ENCODE data around the gene UBXN11.

DNA sequence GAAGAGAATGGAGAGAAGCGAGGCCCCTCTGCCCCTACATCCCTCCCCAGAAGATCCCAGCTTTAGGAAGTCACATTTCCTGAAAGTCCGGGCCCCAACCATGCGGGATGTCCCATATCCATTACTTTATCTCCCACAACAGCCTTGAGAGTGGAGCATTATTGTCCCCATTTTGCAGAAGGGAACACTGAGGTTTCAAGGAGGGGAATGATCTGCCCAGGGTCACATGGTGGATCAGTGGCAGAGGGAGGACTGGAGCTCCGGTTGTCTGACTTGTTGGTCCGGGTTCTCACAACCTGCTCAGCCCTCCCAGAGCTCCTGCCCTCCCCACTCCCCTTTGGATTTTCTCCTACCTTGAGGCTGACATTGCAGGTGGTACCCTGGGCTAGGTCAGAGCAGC is 49.7 kb upstream of the UBXN11 start:
- TF ChIP-seq, protein P1, sequence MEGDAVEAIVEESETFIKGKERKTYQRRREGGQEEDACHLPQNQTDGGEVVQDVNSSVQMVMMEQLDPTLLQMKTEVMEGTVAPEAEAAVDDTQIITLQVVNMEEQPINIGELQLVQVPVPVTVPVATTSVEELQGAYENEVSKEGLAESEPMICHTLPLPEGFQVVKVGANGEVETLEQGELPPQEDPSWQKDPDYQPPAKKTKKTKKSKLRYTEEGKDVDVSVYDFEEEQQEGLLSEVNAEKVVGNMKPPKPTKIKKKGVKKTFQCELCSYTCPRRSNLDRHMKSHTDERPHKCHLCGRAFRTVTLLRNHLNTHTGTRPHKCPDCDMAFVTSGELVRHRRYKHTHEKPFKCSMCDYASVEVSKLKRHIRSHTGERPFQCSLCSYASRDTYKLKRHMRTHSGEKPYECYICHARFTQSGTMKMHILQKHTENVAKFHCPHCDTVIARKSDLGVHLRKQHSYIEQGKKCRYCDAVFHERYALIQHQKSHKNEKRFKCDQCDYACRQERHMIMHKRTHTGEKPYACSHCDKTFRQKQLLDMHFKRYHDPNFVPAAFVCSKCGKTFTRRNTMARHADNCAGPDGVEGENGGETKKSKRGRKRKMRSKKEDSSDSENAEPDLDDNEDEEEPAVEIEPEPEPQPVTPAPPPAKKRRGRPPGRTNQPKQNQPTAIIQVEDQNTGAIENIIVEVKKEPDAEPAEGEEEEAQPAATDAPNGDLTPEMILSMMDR (IDR thresholded peaks at IDR 0.05) = no peak
- no peak for TF ChIP-seq EZH2 (IDR thresholded peaks at IDR 0.05; ENCODE audit: borderline replicate concordance, insufficient read depth, low read depth, low read length, poor library complexity, severe bottlenecking)
